Parathyroid adenoma (tissue), 2 donors: ENCODE measurements around the gene OR7G1.

ENCODE experiments used
- H2AFZ ChIP-seq: fragments of 300-600 bp; sonication (generic); one replicate; pipeline ENCODE4 v1.7.0; 2017; ENCODE audit warnings: antibody characterized with exemption, mild to moderate bottlenecking
- H3K27ac ChIP-seq: fragments of 300-600 bp; sonication (generic); one replicate; pipeline ENCODE4 v1.7.0; 2017
- H3K27me3 ChIP-seq: fragments of 300-600 bp; sonication (generic); one replicate; pipeline ENCODE4 v1.7.0; 2017; ENCODE audit warnings: low read length; ENCODE audit not compliant: control insufficient read depth, insufficient read depth
- H3K36me3 ChIP-seq: fragments of 300-600 bp; sonication (generic); one replicate; pipeline ENCODE4 v1.7.0; 2017; ENCODE audit warnings: low read length; ENCODE audit not compliant: control insufficient read depth, insufficient read depth
- H3K4me1 ChIP-seq: fragments of 300-600 bp; sonication (generic); one replicate; pipeline ENCODE4 v1.7.0; 2017; ENCODE audit warnings: control low read depth
- H3K4me2 ChIP-seq: fragments of 300-600 bp; sonication (generic); one replicate; pipeline ENCODE4 v1.7.0; 2017; ENCODE audit warnings: low read length
- H3K4me3 ChIP-seq: fragments of 300-600 bp; sonication (generic); one replicate; pipeline ENCODE4 v1.7.0; 2017; ENCODE audit warnings: low read depth, low read length
- H3K79me2 ChIP-seq: fragments of 300-600 bp; sonication (generic); one replicate; pipeline ENCODE4 v1.7.0; 2017; ENCODE audit warnings: control low read depth
- H3K9ac ChIP-seq: fragments of 300-600 bp; sonication (generic); one replicate; pipeline ENCODE4 v1.7.0; 2017; ENCODE audit warnings: mild to moderate bottlenecking
- H3K9me3 ChIP-seq: fragments of 300-600 bp; sonication (generic); one replicate; pipeline ENCODE4 v1.7.0; 2017; ENCODE audit warnings: low read length; ENCODE audit not compliant: control insufficient read depth
- TF ChIP-seq, protein P1 (sequence below): fragments of 300-600 bp; sonication (generic); IDR thresholded peaks from one replicate; pipeline ENCODE4 v1.7.0; 2017; ENCODE audit warnings: antibody characterized with exemption, mild to moderate bottlenecking
- donor health status: primary hyperparathyroidism.

The OR7G1 gene

DNA sequence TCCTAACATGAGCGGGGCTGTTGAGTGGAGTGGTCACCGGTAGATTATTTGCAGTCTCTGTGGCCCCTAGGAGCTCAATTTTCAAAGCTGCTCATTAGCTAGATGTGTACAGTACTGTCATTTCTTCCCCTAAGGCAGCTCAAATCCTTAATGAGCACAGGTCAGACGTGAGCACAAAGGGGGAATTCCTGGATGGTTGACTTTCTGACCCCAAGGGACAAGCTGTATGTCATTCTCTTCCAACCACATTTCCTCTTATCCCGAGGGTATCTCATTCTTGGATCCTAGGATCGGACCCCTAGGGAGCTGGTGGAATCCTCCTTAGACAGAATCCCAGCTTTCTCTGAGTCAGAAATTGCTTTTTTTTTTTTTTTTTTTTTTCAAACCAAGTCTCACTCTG, 16.9 kb upstream of the OR7G1 start:
- no peaks in the 10 kb centered on the region for H3K9me3 ChIP-seq
- no peak overlapping the region for H3K4me3 ChIP-seq
- H3K36me3 ChIP-seq: no peaks in the 10 kb centered on the region

DNA sequence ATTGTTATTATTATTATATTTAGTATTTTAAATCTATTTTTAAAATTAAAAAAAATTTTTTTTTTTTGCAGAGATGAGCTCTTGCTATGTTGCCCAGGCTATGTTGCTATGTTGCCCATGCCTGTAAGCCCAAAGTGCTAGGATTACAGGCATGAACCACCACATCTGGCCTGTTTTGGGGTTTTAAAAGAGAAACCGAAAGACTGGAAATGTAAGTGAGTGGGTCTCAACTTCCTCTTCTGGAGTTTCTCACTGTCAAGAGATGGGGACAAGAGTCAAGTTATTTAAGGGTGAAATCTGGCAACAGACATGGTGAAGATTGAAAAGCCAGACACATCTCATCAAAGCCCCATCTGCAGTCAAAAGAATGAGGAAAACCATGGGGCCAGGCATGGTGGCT, 15.4 kb upstream of the OR7G1 start:
- Histone ChIP-seq H3K4me2 (no peak overlapping the region), H3K4me1 (no peaks in the 10 kb centered on the region), H3K27me3 (no peaks in the 10 kb centered on the region), H3K9ac (no peak overlapping the region), H2AFZ (no peak overlapping the region), H3K4me3 (no peak overlapping the region), H3K9me3 (no peaks in the 10 kb centered on the region), H3K36me3 (no peaks in the 10 kb centered on the region), H3K27ac (no peak overlapping the region), H3K79me2 (no peaks in the 10 kb centered on the region)
- TF ChIP-seq, protein P1, sequence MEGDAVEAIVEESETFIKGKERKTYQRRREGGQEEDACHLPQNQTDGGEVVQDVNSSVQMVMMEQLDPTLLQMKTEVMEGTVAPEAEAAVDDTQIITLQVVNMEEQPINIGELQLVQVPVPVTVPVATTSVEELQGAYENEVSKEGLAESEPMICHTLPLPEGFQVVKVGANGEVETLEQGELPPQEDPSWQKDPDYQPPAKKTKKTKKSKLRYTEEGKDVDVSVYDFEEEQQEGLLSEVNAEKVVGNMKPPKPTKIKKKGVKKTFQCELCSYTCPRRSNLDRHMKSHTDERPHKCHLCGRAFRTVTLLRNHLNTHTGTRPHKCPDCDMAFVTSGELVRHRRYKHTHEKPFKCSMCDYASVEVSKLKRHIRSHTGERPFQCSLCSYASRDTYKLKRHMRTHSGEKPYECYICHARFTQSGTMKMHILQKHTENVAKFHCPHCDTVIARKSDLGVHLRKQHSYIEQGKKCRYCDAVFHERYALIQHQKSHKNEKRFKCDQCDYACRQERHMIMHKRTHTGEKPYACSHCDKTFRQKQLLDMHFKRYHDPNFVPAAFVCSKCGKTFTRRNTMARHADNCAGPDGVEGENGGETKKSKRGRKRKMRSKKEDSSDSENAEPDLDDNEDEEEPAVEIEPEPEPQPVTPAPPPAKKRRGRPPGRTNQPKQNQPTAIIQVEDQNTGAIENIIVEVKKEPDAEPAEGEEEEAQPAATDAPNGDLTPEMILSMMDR: no peak

More for the DNA sequence above, 16.9 kb upstream of the OR7G1 start:
- Histone ChIP-seq H3K27ac (no peak overlapping the region), H3K4me1 (no peaks in the 10 kb centered on the region), H3K9ac (no peak overlapping the region), H3K79me2 (no peaks in the 10 kb centered on the region), H3K27me3 (no peaks in the 10 kb centered on the region), H2AFZ (no peak overlapping the region), H3K4me2 (no peak overlapping the region)
- TF ChIP-seq, protein P1: no peak

DNA sequence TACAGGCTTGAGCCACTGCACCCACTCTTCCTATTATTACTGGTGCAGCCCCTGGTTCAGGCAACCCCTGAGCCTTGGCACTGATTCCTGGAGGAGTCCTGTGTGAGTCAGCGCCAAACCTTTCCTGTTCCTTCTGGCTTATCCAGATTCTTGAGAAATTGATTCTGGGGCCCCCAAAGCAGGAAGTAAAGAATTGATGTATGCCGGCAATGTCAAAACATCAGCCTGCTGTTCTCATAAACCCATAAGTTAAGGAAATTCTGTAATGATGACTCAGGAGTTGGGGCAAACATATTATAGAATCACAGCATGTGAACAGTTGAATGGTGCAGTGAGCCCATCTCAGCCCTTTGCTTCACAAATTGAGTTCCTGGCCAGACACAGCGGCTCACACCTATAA, 12.6 kb upstream of the OR7G1 start:
- Histone ChIP-seq H3K9me3 (no peaks in the 10 kb centered on the region), H3K79me2 (no peaks in the 10 kb centered on the region), H3K27ac (no peak overlapping the region), H2AFZ (no peak overlapping the region), H3K36me3 (no peaks in the 10 kb centered on the region), H3K4me3 (no peak overlapping the region), H3K4me2 (no peak overlapping the region), H3K4me1 (no peaks in the 10 kb centered on the region), H3K27me3 (no peaks in the 10 kb centered on the region), H3K9ac (no peak overlapping the region)
- TF ChIP-seq, protein P1: no peak

DNA sequence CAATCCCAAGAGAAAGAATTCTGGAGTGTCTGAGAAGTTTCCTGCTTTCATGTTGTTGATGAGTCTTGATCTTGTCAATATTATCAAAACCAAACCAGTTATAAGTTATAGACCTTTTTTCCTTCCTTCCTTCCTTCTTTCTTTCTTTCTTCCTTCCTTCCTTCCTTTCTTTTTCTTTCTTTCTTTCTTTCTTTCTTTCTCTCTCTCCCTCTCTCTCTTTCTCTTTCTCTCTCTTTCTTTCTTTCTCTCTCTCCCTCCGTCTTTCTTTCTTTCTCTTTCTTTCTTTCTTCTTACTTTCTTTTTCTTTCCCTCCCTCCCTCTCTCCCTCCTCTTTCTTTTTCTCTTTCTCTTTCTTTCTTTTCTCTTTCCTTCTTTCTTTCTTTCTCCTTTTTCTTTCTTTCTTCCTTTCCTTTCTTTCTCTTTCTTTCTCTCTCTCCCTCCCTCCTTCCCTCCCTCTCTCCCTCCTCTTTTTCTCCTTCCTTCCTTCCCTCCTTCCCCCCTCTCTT, 11.4 kb upstream of the OR7G1 start, which contains the start of gene OR7G3:
Gene OR7G3, minus strand, starts transcription at position 51 of the 506 bp plus-strand sequence. Its CDS starts 0 bp downstream, at position 51.
- no peaks in the 10 kb centered on the region for H3K27me3 ChIP-seq
- H3K9ac ChIP-seq: no peak within 1 kb of the TSS
- H3K9me3 ChIP-seq: no peaks in the 10 kb centered on the region
- H3K4me1 ChIP-seq: no peaks in the 10 kb centered on the region
- H3K4me2 ChIP-seq: no peak within 1 kb of the TSS
- no peak within 1 kb of the TSS for H3K4me3 ChIP-seq
- TF ChIP-seq, protein P1: no peak
- no peak within 1 kb of the TSS for H2AFZ ChIP-seq
- H3K36me3 ChIP-seq: no peaks in the 10 kb centered on the region
- H3K27ac ChIP-seq: no peak within 1 kb of the TSS
- H3K79me2 ChIP-seq: no peaks in the 10 kb centered on the region

DNA sequence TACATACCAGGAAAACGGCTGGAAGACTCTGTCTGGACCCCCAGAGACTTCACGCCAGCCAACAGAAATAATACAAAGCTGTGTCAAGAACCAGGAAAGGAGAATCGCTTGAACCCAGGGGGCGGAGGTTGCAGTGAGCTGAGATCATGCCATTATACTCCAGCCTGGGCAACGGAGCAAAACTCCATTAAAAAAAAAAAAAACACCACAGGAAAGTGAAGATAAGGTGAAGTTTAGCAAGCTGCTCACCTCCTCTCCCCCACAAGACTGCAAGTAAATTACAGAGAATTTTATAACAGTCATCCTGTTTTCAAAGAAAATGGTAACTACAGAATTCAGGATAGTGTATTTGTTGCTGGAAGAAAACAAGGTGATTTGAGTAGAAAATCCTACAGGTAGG, 984 bp upstream of the OR7G1 start:
- H3K4me1 ChIP-seq: no peaks in the 10 kb centered on the region
- TF ChIP-seq, protein P1: no peak
- no peaks in the 10 kb centered on the region for H3K9me3 ChIP-seq
- H3K27me3 ChIP-seq: no peaks in the 10 kb centered on the region
- no peak overlapping the region for H2AFZ ChIP-seq
- no peak overlapping the region for H3K4me2 ChIP-seq
- H3K79me2 ChIP-seq: no peaks in the 10 kb centered on the region
- no peak overlapping the region for H3K27ac ChIP-seq
- H3K9ac ChIP-seq: no peak overlapping the region
- no peaks in the 10 kb centered on the region for H3K36me3 ChIP-seq
- H3K4me3 ChIP-seq: no peak overlapping the region
